ENCODE measurements around the gene PFKP. TPM values are rescaled to one million over a fixed set of nuclear protein-coding genes. Genes with fewer than 3 reads are reported as not detected.

Gene PFKP
- total RNA-seq, 4 donors from 2014 or later, result 22.9 to 74.5 (median 43.8) TPM

- no peak overlapping the region for H3K27ac ChIP-seq
- no peak overlapping the region for H3K4me3 ChIP-seq
- intact Hi-C loops (cut with DNase I; ENCODE audit: low total_unique reads), result no loop called here
- no peaks in the 10 kb centered on the region for H3K36me3 ChIP-seq
- DNase-seq, result no peak
- no peaks in the 10 kb centered on the region for H3K27me3 ChIP-seq
- TF ChIP-seq, protein P1, sequence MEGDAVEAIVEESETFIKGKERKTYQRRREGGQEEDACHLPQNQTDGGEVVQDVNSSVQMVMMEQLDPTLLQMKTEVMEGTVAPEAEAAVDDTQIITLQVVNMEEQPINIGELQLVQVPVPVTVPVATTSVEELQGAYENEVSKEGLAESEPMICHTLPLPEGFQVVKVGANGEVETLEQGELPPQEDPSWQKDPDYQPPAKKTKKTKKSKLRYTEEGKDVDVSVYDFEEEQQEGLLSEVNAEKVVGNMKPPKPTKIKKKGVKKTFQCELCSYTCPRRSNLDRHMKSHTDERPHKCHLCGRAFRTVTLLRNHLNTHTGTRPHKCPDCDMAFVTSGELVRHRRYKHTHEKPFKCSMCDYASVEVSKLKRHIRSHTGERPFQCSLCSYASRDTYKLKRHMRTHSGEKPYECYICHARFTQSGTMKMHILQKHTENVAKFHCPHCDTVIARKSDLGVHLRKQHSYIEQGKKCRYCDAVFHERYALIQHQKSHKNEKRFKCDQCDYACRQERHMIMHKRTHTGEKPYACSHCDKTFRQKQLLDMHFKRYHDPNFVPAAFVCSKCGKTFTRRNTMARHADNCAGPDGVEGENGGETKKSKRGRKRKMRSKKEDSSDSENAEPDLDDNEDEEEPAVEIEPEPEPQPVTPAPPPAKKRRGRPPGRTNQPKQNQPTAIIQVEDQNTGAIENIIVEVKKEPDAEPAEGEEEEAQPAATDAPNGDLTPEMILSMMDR (IDR thresholded peaks at IDR 0.05), result no peak
- no peak for TF ChIP-seq POLR2A (IDR thresholded peaks at IDR 0.05)
- no peaks in the 10 kb centered on the region for H3K4me1 ChIP-seq
- H3K9me3 ChIP-seq, result no peaks in the 10 kb centered on the region
Observed at GRCh38 chr10:3113343-3113720, 46.0 kb downstream of the PFKP start.

DNA sequence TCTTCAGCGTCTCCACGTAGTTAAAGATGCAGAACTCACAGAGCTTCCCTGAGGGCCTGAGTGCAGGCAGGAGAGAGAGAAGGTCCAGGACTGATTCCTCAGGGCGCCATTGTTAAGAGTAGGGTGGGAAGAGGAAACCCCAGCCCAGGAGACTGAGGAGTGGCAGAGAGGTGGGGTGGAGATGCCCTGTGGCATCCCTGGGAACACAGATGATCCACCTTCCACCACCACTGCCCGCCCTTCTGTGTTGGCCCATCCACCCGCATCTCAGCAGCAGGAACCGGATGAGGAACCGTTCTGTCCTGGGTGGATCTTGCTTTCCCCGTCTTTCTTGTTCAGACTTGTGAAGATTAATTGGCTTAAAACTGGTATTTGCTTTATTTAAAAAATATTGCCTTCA lies 48.3 kb downstream of the PFKP start:
- intact Hi-C loops (cut with DNase I; ENCODE audit: low total_unique reads), result no loop called here
- no peak overlapping the region for H3K27ac ChIP-seq
- no peak for DNase-seq
- H3K4me3 ChIP-seq, result no peak overlapping the region
- TF ChIP-seq POLR2A (IDR thresholded peaks at IDR 0.05), result no peak
- TF ChIP-seq, protein P1 (IDR thresholded peaks at IDR 0.05), result no peak
- H3K36me3 ChIP-seq, result no peaks in the 10 kb centered on the region
- H3K9me3 ChIP-seq, result no peaks in the 10 kb centered on the region
- no peaks in the 10 kb centered on the region for H3K27me3 ChIP-seq
- H3K4me1 ChIP-seq, result no peaks in the 10 kb centered on the region

- intact Hi-C loops (cut with DNase I; ENCODE audit: low total_unique reads), result no loop called here
- Histone ChIP-seq H3K27me3 (no peaks in the 10 kb centered on the region), H3K4me3 (no peak overlapping the region), H3K9me3 (no peaks in the 10 kb centered on the region), H3K27ac (no peak overlapping the region), H3K36me3 (no peaks in the 10 kb centered on the region), H3K4me1 (no peaks in the 10 kb centered on the region)
- TF ChIP-seq, protein P1 (IDR thresholded peaks at IDR 0.05), result no peak
- no peak for TF ChIP-seq POLR2A (IDR thresholded peaks at IDR 0.05)
- DNase-seq, result no peak
Observed at GRCh38 chr10:3116508-3117100, 49.3 kb downstream of the PFKP start.

DNA sequence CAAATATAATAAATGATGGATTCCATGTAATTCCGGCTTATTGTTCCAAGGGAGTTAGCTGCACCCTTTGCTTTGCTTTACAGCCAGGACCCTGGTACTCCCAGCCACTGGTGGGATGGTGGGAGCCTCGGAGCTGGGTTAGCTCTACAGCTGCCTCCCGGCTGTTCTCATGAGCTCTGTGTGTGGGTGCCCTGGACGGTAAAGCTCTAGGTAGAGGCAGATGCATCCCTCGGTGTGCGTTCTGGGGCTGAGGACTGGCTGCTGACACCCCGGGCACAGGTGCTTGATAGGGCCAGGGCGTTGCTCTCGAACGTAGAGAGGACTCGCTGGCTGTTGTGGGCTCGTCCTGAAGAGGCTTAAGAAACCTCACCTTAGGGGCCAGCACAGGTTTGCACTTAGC lies 50.1 kb downstream of the PFKP start:
- H3K27ac ChIP-seq, result no peak overlapping the region
- no peaks in the 10 kb centered on the region for H3K36me3 ChIP-seq
- no peaks in the 10 kb centered on the region for H3K4me1 ChIP-seq
- H3K9me3 ChIP-seq, result no peaks in the 10 kb centered on the region
- no peaks in the 10 kb centered on the region for H3K27me3 ChIP-seq
- DNase-seq, result no peak
- no peak for TF ChIP-seq POLR2A (IDR thresholded peaks at IDR 0.05)
- TF ChIP-seq, protein P1 (IDR thresholded peaks at IDR 0.05), result no peak
- no peak overlapping the region for H3K4me3 ChIP-seq
- intact Hi-C loops (cut with DNase I; ENCODE audit: low total_unique reads), result no loop called here

- Histone ChIP-seq H3K9me3 (no peaks in the 10 kb centered on the region), H3K27ac (no peak overlapping the region), H3K27me3 (no peaks in the 10 kb centered on the region), H3K4me3 (no peak overlapping the region), H3K4me1 (no peaks in the 10 kb centered on the region), H3K36me3 (no peaks in the 10 kb centered on the region)
- intact Hi-C loops (cut with DNase I; ENCODE audit: low total_unique reads), result no loop called here
- no peak for DNase-seq
- no peak for TF ChIP-seq POLR2A (IDR thresholded peaks at IDR 0.05)
- TF ChIP-seq, protein P1 (IDR thresholded peaks at IDR 0.05), result no peak
Observed at GRCh38 chr10:3118641-3119091, 51.3 kb downstream of the PFKP start.
